NB4 (cell line): Measurements from ENCODE around the gene SSBP3.

ENCODE experiments used
- CTCF ChIP-seq: IDR thresholded peaks from one replicate; pipeline ENCODE4 v1.5.1; 2012; ENCODE audit warnings: low read depth, low read length
- MYC ChIP-seq: IDR thresholded peaks from 2 replicates; pipeline ENCODE4 v1.6.1; 2011; ENCODE audit warnings: low read depth, low read length
- POLR2A ChIP-seq: IDR thresholded peaks from 2 replicates; pipeline ENCODE4 v1.6.1; 2011; ENCODE audit warnings: mild to moderate bottlenecking; ENCODE audit not compliant: insufficient read length; ENCODE audit errors: extremely low read depth

GRCh38 chr1:54395281-54395934 lies 10.8 kb downstream of the SSBP3 start:
- no peak for TF ChIP-seq CTCF
- TF ChIP-seq MYC, result no peak
- no peak for TF ChIP-seq POLR2A
